Measurements from ENCODE around the gene DUS1L.

- TF ChIP-seq POLR2AphosphoS5 (IDR thresholded peaks at IDR 0.05; ENCODE audit: insufficient read depth in 1 of 2, low read depth in 1 of 2) (no peak), POLR2A (IDR thresholded peaks at IDR 0.05) (no peak)
Observed at GRCh38 chr17:82098939-82099763, 33.5 kb upstream of the DUS1L start.
